DND-41 (cell line): ENCODE data around the gene GATAD2B.

Experiments used
- ATAC-seq: fragments of 200-7000 bp; cut with Tn5 transposase; 3 replicates; pipeline ENCODE4 v1.9.1; 2021; ENCODE audit warnings: low read depth; ENCODE audit not compliant: insufficient read depth
- DNase-seq: peaks from one replicate; pipeline ENCODE4 v3.0.0-alpha.2; 2020
- H2AFZ ChIP-seq: 2 replicates; pipeline ENCODE4 v1.6.0; 2012; ENCODE audit warnings: low read depth, low read length
- H3K27ac ChIP-seq: 2 replicates; pipeline ENCODE4 v1.5.1; 2012; ENCODE audit warnings: low read length, inconsistent platforms
- H3K27me3 ChIP-seq: fragments of 200-600 bp; sonication (generic); 2 replicates; pipeline ENCODE4 v1.6.0; 2012; ENCODE audit warnings: low read length, mild to moderate bottlenecking, inconsistent platforms; ENCODE audit not compliant: insufficient read depth, poor library complexity
- H3K36me3 ChIP-seq: 2 replicates; pipeline ENCODE4 v1.5.1; 2012; ENCODE audit warnings: low read length, inconsistent platforms; ENCODE audit not compliant: insufficient read depth
- H3K4me1 ChIP-seq: 2 replicates; pipeline ENCODE4 v1.5.1; 2012; ENCODE audit warnings: mild to moderate bottlenecking, low read length; ENCODE audit not compliant: insufficient read depth
- H3K4me2 ChIP-seq: 2 replicates; pipeline ENCODE4 v1.6.0; 2012; ENCODE audit warnings: mild to moderate bottlenecking, moderate library complexity, low read length, inconsistent platforms; ENCODE audit not compliant: insufficient read depth
- H3K4me3 ChIP-seq, 2 experiments: fragments of 200-600 bp in 1 of 2; shearing (Covaris generic) in 1 of 2; 2 replicates each; pipeline ENCODE4 v1.5.1; 2012 to 2016; ENCODE audit warnings: inconsistent platforms in 2 of 2, low read length in 2 of 2, mild to moderate bottlenecking in 2 of 2, low read depth in 1 of 2, moderate library complexity in 1 of 2
- H3K79me2 ChIP-seq: 2 replicates; pipeline ENCODE4 v1.6.0; 2012; ENCODE audit warnings: low read length, inconsistent platforms; ENCODE audit not compliant: insufficient read depth
- H3K9ac ChIP-seq: 2 replicates; pipeline ENCODE4 v1.6.0; 2012; ENCODE audit warnings: low read depth, mild to moderate bottlenecking, inconsistent platforms, low read length, moderate library complexity
- H3K9me3 ChIP-seq: 2 replicates; pipeline ENCODE4 v1.5.1; 2012; ENCODE audit warnings: low read length, moderate library complexity, mild to moderate bottlenecking, inconsistent platforms; ENCODE audit not compliant: insufficient read depth, severe bottlenecking
- H4K20me1 ChIP-seq: 2 replicates; pipeline ENCODE4 v1.6.0; 2012; ENCODE audit warnings: low read length; ENCODE audit not compliant: insufficient read depth
- CTCF ChIP-seq: IDR thresholded peaks from 2 replicates; pipeline ENCODE4 v1.5.1; 2012; ENCODE audit warnings: borderline replicate concordance, low read length, moderate library complexity, mild to moderate bottlenecking; ENCODE audit not compliant: poor library complexity, severe bottlenecking; ENCODE audit errors: extremely low read depth
- EZH2 ChIP-seq: IDR thresholded peaks from 3 replicates; pipeline ENCODE4 v1.6.1; 2012; ENCODE audit warnings: borderline replicate concordance, low read depth, mild to moderate bottlenecking, moderate library complexity, low read length, inconsistent platforms; ENCODE audit not compliant: severe bottlenecking

GATAD2B gene

GRCh38 chr1:153800516-153800915 lies 122.3 kb downstream of the GATAD2B start:
- Histone ChIP-seq H3K9ac (no peak overlapping the region), H3K4me2 (no peak overlapping the region), H3K27ac (no peak overlapping the region), H3K9me3 (no peaks in the 10 kb centered on the region), H3K27me3 (no peaks in the 10 kb centered on the region), H2AFZ (no peak overlapping the region), H4K20me1 (no peaks in the 10 kb centered on the region; the same call in 1 of the 2 replicates), H3K79me2 (no peaks in the 10 kb centered on the region), H3K4me1 (no peaks in the 10 kb centered on the region), H3K36me3 (no peaks in the 10 kb centered on the region; the same call in 1 of the 2 replicates), H3K4me3 (no peak overlapping the region)
- DNase-seq: no peak
- ATAC-seq: no peak
- no peak for TF ChIP-seq EZH2
- no peak for TF ChIP-seq CTCF

- no peak overlapping the region for H3K27ac ChIP-seq
- no peak for TF ChIP-seq EZH2
- TF ChIP-seq CTCF: no peak
- no peak for ATAC-seq
Measured at GRCh38 chr1:153799566-153800465, 123.0 kb downstream of the GATAD2B start.

GRCh38 chr1:153799016-153799415 lies 123.8 kb downstream of the GATAD2B start:
- H3K79me2 ChIP-seq: no peaks in the 10 kb centered on the region
- no peaks in the 10 kb centered on the region for H3K9me3 ChIP-seq
- H3K4me3 ChIP-seq: no peak overlapping the region
- no peak overlapping the region for H2AFZ ChIP-seq
- no peaks in the 10 kb centered on the region for H3K27me3 ChIP-seq
- no peak for DNase-seq
- H3K4me2 ChIP-seq: no peak overlapping the region
- no peak overlapping the region for H3K9ac ChIP-seq
- TF ChIP-seq CTCF: no peak
- no peak for TF ChIP-seq EZH2
- H3K27ac ChIP-seq: no peak overlapping the region
- no peaks in the 10 kb centered on the region; the same call in 1 of the 2 replicates for H3K36me3 ChIP-seq
- no peak for ATAC-seq
- no peaks in the 10 kb centered on the region for H3K4me1 ChIP-seq
- H4K20me1 ChIP-seq: no peaks in the 10 kb centered on the region; the same call in 1 of the 2 replicates

More at GRCh38 chr1:153799566-153800465, 123.0 kb downstream of the GATAD2B start:
- Histone ChIP-seq H3K27me3 (no peaks in the 10 kb centered on the region), H3K4me2 (no peak overlapping the region), H3K9me3 (no peaks in the 10 kb centered on the region), H2AFZ (no peak overlapping the region), H4K20me1 (no peaks in the 10 kb centered on the region; the same call in 1 of the 2 replicates), H3K4me3 (no peak overlapping the region), H3K4me1 (no peaks in the 10 kb centered on the region), H3K9ac (no peak overlapping the region), H3K79me2 (no peaks in the 10 kb centered on the region), H3K36me3 (no peaks in the 10 kb centered on the region; the same call in 1 of the 2 replicates)
- no peak for DNase-seq
